ENCODE data around the gene RASD2.

DNA sequence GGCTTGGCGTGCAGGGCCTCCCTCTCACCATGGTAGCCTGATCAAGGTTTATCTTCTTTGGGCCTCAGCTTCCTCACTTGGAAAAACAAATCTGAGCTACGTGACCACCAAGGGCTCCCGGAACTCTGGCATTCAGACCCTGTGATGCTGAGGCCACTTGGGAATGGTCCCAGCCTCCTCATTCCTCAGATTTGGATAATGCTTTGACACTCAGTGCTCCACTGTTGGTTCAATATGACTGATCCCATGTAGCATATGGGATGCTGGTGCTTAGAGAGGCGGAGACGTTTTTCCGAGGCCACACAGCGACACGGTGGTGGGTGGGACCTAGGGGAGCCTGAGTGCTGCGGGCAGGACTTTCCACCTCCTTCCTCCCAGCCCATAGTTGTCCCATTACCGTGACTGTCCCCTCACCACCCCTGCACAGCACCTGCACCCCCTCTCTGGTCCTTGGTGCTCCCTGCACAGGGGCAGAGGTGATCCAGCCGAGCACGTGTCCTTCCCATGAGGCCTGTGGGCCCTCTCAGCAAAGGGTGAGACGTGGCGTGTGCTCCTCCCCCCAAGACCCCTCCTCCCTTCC lies 53.4 kb downstream of the RASD2 start:
- TF ChIP-seq EZH2 (IDR thresholded peaks at IDR 0.05; ENCODE audit: low read length, missing control alignments) = no peak
- TF ChIP-seq, protein P1, sequence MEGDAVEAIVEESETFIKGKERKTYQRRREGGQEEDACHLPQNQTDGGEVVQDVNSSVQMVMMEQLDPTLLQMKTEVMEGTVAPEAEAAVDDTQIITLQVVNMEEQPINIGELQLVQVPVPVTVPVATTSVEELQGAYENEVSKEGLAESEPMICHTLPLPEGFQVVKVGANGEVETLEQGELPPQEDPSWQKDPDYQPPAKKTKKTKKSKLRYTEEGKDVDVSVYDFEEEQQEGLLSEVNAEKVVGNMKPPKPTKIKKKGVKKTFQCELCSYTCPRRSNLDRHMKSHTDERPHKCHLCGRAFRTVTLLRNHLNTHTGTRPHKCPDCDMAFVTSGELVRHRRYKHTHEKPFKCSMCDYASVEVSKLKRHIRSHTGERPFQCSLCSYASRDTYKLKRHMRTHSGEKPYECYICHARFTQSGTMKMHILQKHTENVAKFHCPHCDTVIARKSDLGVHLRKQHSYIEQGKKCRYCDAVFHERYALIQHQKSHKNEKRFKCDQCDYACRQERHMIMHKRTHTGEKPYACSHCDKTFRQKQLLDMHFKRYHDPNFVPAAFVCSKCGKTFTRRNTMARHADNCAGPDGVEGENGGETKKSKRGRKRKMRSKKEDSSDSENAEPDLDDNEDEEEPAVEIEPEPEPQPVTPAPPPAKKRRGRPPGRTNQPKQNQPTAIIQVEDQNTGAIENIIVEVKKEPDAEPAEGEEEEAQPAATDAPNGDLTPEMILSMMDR (conservative IDR thresholded peaks at IDR 0.05 in 1 of 2, IDR thresholded peaks at IDR 0.05 in 1 of 2; ENCODE audit: low read depth in 1 of 2, low read length in 2 of 2) = no peak

Measured in fibroblast of lung (primary cell).